ENCODE data around the gene SETD3.

SETD3 gene

GRCh38 chr14:99513946-99514551 lies 33.4 kb upstream of the SETD3 start:
- ChIA-PET POLR2A (no interaction called here), CTCF (no interaction called here)
- no peak for DNase-seq (ENCODE audit: extremely low spot score)
- TF ChIP-seq, protein P1, sequence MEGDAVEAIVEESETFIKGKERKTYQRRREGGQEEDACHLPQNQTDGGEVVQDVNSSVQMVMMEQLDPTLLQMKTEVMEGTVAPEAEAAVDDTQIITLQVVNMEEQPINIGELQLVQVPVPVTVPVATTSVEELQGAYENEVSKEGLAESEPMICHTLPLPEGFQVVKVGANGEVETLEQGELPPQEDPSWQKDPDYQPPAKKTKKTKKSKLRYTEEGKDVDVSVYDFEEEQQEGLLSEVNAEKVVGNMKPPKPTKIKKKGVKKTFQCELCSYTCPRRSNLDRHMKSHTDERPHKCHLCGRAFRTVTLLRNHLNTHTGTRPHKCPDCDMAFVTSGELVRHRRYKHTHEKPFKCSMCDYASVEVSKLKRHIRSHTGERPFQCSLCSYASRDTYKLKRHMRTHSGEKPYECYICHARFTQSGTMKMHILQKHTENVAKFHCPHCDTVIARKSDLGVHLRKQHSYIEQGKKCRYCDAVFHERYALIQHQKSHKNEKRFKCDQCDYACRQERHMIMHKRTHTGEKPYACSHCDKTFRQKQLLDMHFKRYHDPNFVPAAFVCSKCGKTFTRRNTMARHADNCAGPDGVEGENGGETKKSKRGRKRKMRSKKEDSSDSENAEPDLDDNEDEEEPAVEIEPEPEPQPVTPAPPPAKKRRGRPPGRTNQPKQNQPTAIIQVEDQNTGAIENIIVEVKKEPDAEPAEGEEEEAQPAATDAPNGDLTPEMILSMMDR (IDR thresholded peaks at IDR 0.05; ENCODE audit: control extremely low read depth, extremely low read depth, low read depth, missing control alignments), result no peak

DNA sequence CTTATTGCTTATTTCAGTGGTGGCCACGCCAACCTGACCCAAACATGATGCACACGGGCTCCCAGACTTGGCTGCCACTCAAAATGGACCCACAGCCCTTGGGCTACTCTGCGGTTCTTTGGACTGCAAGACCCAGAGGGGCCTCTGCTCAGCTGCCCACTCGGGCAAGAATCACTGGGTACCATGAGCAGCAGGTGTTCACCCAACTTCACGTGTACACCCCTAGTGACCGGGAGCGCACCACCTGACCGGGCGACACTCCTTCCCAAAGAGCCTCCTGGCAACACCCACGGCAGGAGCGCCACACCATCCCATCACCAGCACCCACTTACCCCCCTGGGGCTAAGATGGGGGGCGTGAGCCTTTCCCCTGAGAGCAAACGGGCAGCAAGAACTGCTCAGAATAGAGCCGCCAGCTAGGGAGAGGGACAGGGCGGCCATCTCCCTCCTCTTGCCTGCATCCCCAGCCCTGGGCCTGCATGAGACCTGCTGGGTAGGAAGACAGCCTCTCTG lies 32.6 kb upstream of the SETD3 start:
- POLR2A ChIA-PET, result no interaction called here

DNA sequence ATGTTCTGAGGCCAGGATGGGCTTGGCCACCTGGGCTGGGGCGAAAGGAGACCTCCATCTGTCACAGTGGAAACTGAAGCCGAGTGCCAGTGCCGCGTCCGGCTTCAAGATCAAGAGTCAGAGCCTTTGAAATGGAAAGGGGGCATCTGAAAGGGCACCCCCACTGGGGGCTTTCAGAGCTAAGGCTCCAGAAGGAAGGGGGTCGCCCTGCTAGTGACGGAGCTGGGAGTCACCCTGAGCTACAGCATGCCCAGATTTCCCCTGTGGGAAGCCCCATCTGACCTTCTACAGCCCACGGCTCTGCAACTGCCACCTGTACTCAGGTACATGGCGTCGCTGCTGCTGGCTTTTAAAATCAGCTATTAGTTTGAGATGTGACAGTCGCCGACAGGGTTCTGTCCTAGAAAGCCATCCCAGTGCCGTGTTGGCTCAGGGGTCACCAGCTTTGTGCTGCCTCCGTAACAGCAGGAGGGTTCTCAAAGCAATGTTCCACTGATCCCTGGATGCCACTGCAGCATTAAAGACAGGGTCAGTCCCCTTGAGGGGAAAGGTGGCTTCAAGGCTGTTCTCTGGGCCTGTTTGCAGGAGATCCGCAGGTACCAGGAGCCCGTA lies 32.0 kb upstream of the SETD3 start:
- POLR2A ChIA-PET, result no interaction called here
- CTCF ChIA-PET, result no interaction called here
- DNase-seq (ENCODE audit: extremely low spot score), result no peak
- TF ChIP-seq, protein P1 (IDR thresholded peaks at IDR 0.05; ENCODE audit: control extremely low read depth, extremely low read depth, low read depth, missing control alignments), result no peak

More for the DNA sequence above, 32.6 kb upstream of the SETD3 start:
- TF ChIP-seq, protein P1 (IDR thresholded peaks at IDR 0.05; ENCODE audit: control extremely low read depth, extremely low read depth, low read depth, missing control alignments), result no peak
- CTCF ChIA-PET, result no interaction called here
- no peak for DNase-seq (ENCODE audit: extremely low spot score)

- CTCF ChIA-PET, result no interaction called here
- POLR2A ChIA-PET, result no interaction called here
- TF ChIP-seq, protein P1 (IDR thresholded peaks at IDR 0.05; ENCODE audit: control extremely low read depth, extremely low read depth, low read depth, missing control alignments), result no peak
- DNase-seq (ENCODE audit: extremely low spot score), result no peak
Measured at GRCh38 chr14:99512110-99512449, 31.4 kb upstream of the SETD3 start.

DNA sequence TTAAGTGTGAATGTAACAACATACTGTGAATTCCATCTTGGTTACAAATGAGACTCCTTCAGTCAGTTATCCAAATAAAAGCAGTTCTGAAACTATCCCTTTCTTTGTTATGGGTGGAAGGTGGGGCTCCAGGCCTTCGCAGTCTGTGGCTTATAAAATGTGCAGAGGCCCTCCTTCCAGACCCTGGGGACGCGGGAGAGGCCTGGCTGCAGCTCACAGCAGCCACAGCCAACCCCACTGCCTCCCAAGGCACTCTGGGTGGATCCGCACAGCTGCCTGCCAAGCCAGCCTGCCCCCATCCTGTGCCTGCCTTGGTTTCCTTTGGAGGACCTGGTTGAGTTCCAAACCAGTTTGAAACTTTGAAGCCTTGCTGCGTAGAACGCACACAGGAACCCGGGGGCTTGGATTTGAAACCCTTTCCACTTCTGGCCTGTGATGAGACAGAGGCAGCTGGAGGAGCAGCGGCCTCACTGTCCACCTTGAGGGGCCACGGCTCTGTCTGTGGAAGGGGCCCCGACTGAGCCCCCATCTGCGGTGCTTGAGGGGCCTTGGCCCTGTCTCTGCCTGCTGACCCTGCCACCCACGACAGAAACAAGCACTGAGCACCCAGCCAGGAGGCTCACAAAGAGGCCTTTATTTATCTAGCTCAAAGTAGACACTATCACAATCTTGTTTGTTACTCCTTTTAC lies 30.9 kb upstream of the SETD3 start:
- POLR2A ChIA-PET, result no interaction called here
- DNase-seq (ENCODE audit: extremely low spot score), result no peak
- CTCF ChIA-PET, result no interaction called here
- TF ChIP-seq, protein P1 (IDR thresholded peaks at IDR 0.05; ENCODE audit: control extremely low read depth, extremely low read depth, low read depth, missing control alignments), result no peak

DNA sequence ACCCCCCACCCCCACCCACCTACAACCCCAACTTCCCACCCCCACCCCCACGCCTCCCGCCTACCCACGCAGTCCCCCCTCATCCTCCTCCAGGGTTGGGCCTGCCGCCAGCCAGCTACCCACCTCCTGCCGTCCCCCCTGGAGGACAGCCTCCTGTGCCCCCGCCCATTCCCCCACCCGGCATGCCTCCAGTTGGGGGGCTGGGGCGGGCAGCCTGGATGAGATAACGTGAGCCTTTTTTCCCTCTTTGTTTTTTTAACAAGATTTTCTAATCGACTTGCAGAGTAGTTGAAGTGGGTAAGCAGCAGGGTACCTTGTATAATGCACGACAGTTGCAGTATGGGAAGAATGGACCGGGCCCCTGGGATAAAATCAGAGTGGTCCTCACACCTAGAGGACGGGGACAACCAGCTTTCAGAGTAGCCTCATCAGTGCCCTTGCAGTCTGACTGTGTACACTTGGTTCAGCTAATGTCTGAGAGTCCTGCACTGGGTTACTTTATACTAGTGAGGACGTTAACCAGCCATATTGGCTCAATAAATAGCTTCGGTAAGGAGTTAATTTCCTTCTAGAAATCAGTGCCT lies 30.0 kb upstream of the SETD3 start:
- ChIA-PET CTCF (no interaction called here), POLR2A (no interaction called here)
- TF ChIP-seq, protein P1 (IDR thresholded peaks at IDR 0.05; ENCODE audit: control extremely low read depth, extremely low read depth, low read depth, missing control alignments), result no peak
- no peak for DNase-seq (ENCODE audit: extremely low spot score)

Data from GM10248 (cell line).